Right hindlimb (tissue), 1 donor: ENCODE results near the gene DEFB113.

Experiments used
- DNase-seq: peaks from one replicate; pipeline ENCODE4 v3.0.0-alpha.2; 2018

Gene DEFB113

DNA sequence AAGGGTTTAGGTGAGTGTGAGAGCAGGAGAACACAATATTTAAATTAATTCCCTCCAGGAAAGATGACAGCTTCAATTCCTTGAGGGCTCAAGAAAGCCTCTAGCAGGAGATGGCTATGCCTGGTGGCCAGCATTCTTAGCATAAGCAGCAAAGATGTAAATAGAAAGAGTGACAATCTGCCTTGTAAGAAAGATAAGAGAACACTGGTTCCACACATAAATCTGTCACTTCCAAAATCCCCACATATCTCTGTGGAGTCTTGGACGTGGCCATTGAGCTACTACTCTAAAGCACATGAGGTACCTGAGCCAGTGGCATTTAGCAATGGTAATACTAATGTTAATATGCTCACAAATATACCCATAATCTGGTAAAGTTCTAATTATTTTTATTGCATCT, 34.7 kb downstream of the DEFB113 start:
- no peak for DNase-seq

DNA sequence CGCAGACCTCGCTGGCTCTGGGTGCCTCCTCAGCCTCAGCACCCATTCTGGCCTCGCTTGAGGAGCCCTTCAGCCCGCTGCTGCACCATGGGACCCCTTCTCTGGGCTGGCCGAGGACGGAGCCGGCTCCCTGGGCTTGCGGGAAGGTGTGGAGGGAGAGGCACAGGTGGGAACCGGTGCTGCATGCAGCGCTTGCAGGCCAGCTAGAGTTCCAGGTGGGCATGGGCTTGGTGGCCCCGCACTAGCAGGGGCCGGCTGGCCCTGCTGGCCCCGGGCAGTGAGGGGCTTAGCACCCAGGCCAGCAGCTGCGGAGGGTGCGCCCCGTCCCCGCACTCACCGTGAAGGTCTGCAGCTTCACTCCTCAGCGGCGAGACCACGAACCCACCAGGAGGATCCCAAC, 35.9 kb downstream of the DEFB113 start:
- no peak for DNase-seq

- no peak for DNase-seq
These were observed 40.1 kb downstream of the DEFB113 start for GRCh38 chr6:49929340-49929739.

GRCh38 chr6:49923826-49924225, 45.6 kb downstream of the DEFB113 start:
- DNase-seq = no peak

DNA sequence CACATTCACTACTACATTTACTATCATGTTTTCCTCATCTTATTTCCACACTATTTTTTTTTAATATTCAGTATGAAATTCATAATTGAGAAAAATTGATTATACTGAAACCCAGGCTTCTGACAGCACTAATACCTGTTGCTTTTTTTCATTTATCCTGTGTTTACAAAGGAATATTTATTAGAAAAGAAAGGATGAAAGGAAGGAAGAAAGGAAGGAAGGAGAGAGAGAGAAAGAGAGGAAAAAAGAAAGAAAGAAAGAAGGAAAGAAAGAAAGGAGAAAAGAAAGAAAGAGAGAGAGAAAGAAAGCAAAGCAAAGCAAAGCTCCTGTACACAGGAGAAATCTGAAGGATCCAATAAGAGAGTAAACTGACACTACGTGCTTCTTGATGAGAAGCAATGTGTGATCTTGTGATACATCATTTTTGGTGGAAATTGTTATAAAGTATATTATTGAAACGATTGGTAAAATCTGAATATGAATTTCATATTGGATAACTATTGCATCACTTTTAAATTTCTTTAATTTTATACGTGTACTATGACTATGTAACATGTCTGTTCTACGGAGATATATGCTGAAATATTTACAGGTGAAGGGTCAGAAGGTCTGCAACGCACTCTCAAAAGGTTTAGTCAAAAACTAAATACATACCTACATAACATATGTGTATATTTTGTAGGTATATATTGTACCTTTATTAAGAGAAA, 49.3 kb downstream of the DEFB113 start:
- DNase-seq = no peak

DNA sequence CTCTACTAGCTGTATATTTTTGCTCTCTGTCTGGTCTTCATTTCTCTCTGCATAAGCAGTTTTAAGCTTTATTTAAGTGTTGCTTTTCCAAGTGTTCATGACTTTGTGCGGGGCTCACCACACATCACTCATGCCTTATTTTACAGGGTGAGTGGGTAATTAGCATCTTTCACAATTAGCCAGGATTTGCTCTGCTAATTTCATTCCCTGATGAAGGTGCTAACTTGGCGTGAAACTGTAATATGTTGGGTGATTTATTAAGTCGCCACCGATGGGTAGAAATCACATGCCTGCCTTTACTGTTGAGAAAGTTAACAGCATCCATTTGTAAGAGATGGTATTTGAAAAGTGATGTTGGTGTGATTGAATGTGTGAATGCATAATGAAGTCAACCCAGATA, 50.2 kb downstream of the DEFB113 start:
- DNase-seq = no peak

GRCh38 chr6:49918787-49919186, 50.6 kb downstream of the DEFB113 start:
- DNase-seq = no peak
